Colonic mucosa (tissue), 4 donors: ENCODE measurements around the gene CD81. TPM values are rescaled to one million over a fixed set of nuclear protein-coding genes. Genes with fewer than 3 reads are reported as not detected.

Source experiments
- DNase-seq: peaks from one replicate; pipeline ENCODE4 v3.0.0-alpha.2; 2020
- H3K27ac ChIP-seq: fragments of 200-600 bp; one replicate; pipeline ENCODE4 v1.8.0; 2021
- H3K27me3 ChIP-seq: fragments of 200-600 bp; one replicate; pipeline ENCODE4 v1.8.0; 2021
- H3K36me3 ChIP-seq: fragments of 200-600 bp; one replicate; pipeline ENCODE4 v1.8.0; 2021
- H3K4me1 ChIP-seq: fragments of 200-600 bp; one replicate; pipeline ENCODE4 v1.8.0; 2021; ENCODE audit warnings: mild to moderate bottlenecking
- H3K4me3 ChIP-seq: fragments of 200-600 bp; one replicate; pipeline ENCODE4 v1.8.0; 2021
- H3K9ac ChIP-seq, 2 donors: one replicate each; pipeline ENCODE4 v1.7.0; 2013; ENCODE audit warnings: control low read depth in 2 of 2, low read depth in 2 of 2, low read length in 2 of 2
- H3K9me3 ChIP-seq: fragments of 200-600 bp; one replicate; pipeline ENCODE4 v1.8.0; 2021
- CTCF ChIP-seq: fragments of 200-600 bp; IDR thresholded peaks from one replicate; pipeline ENCODE4 v1.8.0; 2022; ENCODE audit warnings: antibody characterized with exemption, mild to moderate bottlenecking
- intact Hi-C: fragments of 100-400 bp; cut with DNase I; formaldehyde crosslinking; loops from one replicate; pipeline ENCODE4 v1.14.1; 2022
- total RNA-seq, 2 donors: library from RNA; stranded (reverse); fragmentation: NEBNext Ultra II Directional in 1 of 2; extraction: Animal tissue kit (Norgen Biotek cat#: 25700) in 1 of 2; gene quantifications; one replicate each; pipeline ENCODE4 v1.2.1, GENCODE V29; 2021
- donor health status: healthy.
- donor health status: DM: no; HTN: no; CAD: no.
- donor health status: DM: no; HTN: no; CAD: no.

CD81 gene
- total RNA-seq, 2 donors from 2014 or later, result 185 to 208 TPM

GRCh38 chr11:2431395-2431794 lies 54.3 kb downstream of the CD81 start:
- no peak for DNase-seq
- H3K4me3 ChIP-seq, result no peak overlapping the region
- H3K9me3 ChIP-seq, result no peaks in the 10 kb centered on the region
- H3K27me3 ChIP-seq, result no peaks in the 10 kb centered on the region
- H3K36me3 ChIP-seq, result no peaks in the 10 kb centered on the region
- no peak overlapping the region for H3K9ac ChIP-seq
- intact Hi-C loops, result loop anchor here (5.0 kb wide), 1 partner anchor 466 kb away; no protein-coding TSS in a partner anchor
- H3K4me1 ChIP-seq, result no peaks in the 10 kb centered on the region
- no peak for TF ChIP-seq CTCF
- no peak overlapping the region for H3K27ac ChIP-seq

- H3K9ac ChIP-seq, result no peak overlapping the region
- H3K4me3 ChIP-seq, result no peak overlapping the region
- H3K4me1 ChIP-seq, result no peaks in the 10 kb centered on the region
- no peaks in the 10 kb centered on the region for H3K36me3 ChIP-seq
- no peaks in the 10 kb centered on the region for H3K27me3 ChIP-seq
- DNase-seq, result no peak
- no peak for TF ChIP-seq CTCF
- no peak overlapping the region for H3K27ac ChIP-seq
- H3K9me3 ChIP-seq, result no peaks in the 10 kb centered on the region
- intact Hi-C loops, result loop anchor here (5.0 kb wide), 1 partner anchor 465 kb away; no protein-coding TSS in a partner anchor
These were observed 55.1 kb downstream of the CD81 start for GRCh38 chr11:2432171-2432621.

GRCh38 chr11:2432628-2433071 lies 55.5 kb downstream of the CD81 start:
- H3K9ac ChIP-seq, result no peak overlapping the region
- intact Hi-C loops, result loop anchor here (5.0 kb wide), 1 partner anchor 465 kb away; no protein-coding TSS in a partner anchor

GRCh38 chr11:2433106-2433925 lies 56.2 kb downstream of the CD81 start:
- Histone ChIP-seq H3K4me1 (no peaks in the 10 kb centered on the region), H3K4me3 (no peak overlapping the region), H3K9ac (no peak overlapping the region), H3K9me3 (no peaks in the 10 kb centered on the region), H3K36me3 (no peaks in the 10 kb centered on the region), H3K27me3 (no peaks in the 10 kb centered on the region), H3K27ac (no peak overlapping the region)
- TF ChIP-seq CTCF, result no peak
- intact Hi-C loops, result loop anchor here (5.0 kb wide), 1 partner anchor 464 kb away; no protein-coding TSS in a partner anchor
- DNase-seq, result no peak

More at GRCh38 chr11:2432628-2433071, 55.5 kb downstream of the CD81 start:
- DNase-seq, result no peak
- TF ChIP-seq CTCF, result no peak
- Histone ChIP-seq H3K9me3 (no peaks in the 10 kb centered on the region), H3K4me3 (no peak overlapping the region), H3K27me3 (no peaks in the 10 kb centered on the region), H3K4me1 (no peaks in the 10 kb centered on the region), H3K36me3 (no peaks in the 10 kb centered on the region), H3K27ac (no peak overlapping the region)

GRCh38 chr11:2434008-2434407 lies 56.9 kb downstream of the CD81 start:
- Histone ChIP-seq H3K9ac (no peak overlapping the region), H3K9me3 (no peaks in the 10 kb centered on the region), H3K27me3 (no peaks in the 10 kb centered on the region), H3K4me1 (no peaks in the 10 kb centered on the region), H3K27ac (no peak overlapping the region), H3K4me3 (no peak overlapping the region), H3K36me3 (no peaks in the 10 kb centered on the region)
- no peak for TF ChIP-seq CTCF
- DNase-seq, result no peak
- intact Hi-C loops, result loop anchor here (5.0 kb wide), 1 partner anchor 463 kb away; no protein-coding TSS in a partner anchor
